WTC11 (cell line): ENCODE results near the gene ELOVL1. TPM values are rescaled to one million over a fixed set of nuclear protein-coding genes. Genes with fewer than 3 reads are reported as not detected.
"Not testable (repeated sequence)": the region's sequence is repeated elsewhere in the genome, so short reads cannot be mapped to it uniquely, and the experiment has no call there.

Experiments used
- ATAC-seq: fragments of 200-7000 bp; cut with Tn5 transposase; 2 replicates; pipeline ENCODE4 v1.10.0; 2021; ENCODE audit warnings: mild to moderate bottlenecking, moderate library complexity
- CTCF ChIA-PET: fragments of 300-600 bp; sonication (Branson Sonifier 250); formaldehyde crosslinking; loops from one replicate; lab custom pipeline; 2021; ENCODE audit warnings: antibody characterized with exemption; lab: Charles Lee
- POLR2A ChIA-PET: fragments of 350-600 bp; sonication (Branson Sonifier 250); formaldehyde crosslinking; loops from one replicate; lab custom pipeline; 2021; ENCODE audit warnings: antibody characterized with exemption; lab: Charles Lee
- DNase-seq: peaks from one replicate; pipeline ENCODE4 v3.0.0; 2021; ENCODE audit warnings: low spot score
- H3K27ac Mint-ChIP-seq: 2 replicates; pipeline ENCODE4 v1.8.0; 2021; ENCODE audit warnings: mixed read lengths
- H3K27me3 Mint-ChIP-seq: 2 replicates; pipeline ENCODE4 v1.8.0; 2021; ENCODE audit warnings: low read depth, mild to moderate bottlenecking, moderate library complexity, mixed read lengths
- H3K36me3 Mint-ChIP-seq: 2 replicates; pipeline ENCODE4 v1.8.0; 2021; ENCODE audit warnings: mixed read lengths
- H3K4me1 Mint-ChIP-seq: 2 replicates; pipeline ENCODE4 v1.8.0; 2022; ENCODE audit warnings: mixed read lengths
- H3K4me3 Mint-ChIP-seq: 2 replicates; pipeline ENCODE4 v1.8.0; 2021; ENCODE audit warnings: mild to moderate bottlenecking, moderate library complexity, mixed read lengths
- H3K9me3 Mint-ChIP-seq: 2 replicates; pipeline ENCODE4 v1.8.0; 2021; ENCODE audit warnings: mixed read lengths
- ARID4B ChIP-seq: sonication (generic); formaldehyde crosslinking; IDR thresholded peaks from 2 replicates; pipeline ENCODE4 v1.8.0; 2023; ENCODE audit warnings: missing genetic modification reagents, mild to moderate bottlenecking, borderline replicate concordance
- CREM ChIP-seq: sonication (generic); formaldehyde crosslinking; IDR thresholded peaks from 2 replicates; pipeline ENCODE4 v1.8.1; 2022; ENCODE audit warnings: mild to moderate bottlenecking, missing genetic modification reagents, moderate library complexity
- ETV6 ChIP-seq: sonication (generic); formaldehyde crosslinking; IDR thresholded peaks from 2 replicates; pipeline ENCODE4 v1.8.1; 2022; ENCODE audit warnings: mild to moderate bottlenecking, missing genetic modification reagents
- MAX ChIP-seq: sonication (generic); formaldehyde crosslinking; IDR thresholded peaks from 2 replicates; pipeline ENCODE4 v1.8.0; 2022; ENCODE audit warnings: mild to moderate bottlenecking, missing genetic modification reagents
- NR2C2 ChIP-seq: sonication (generic); formaldehyde crosslinking; IDR thresholded peaks from 2 replicates; pipeline ENCODE4 v1.8.0; 2022; ENCODE audit warnings: mild to moderate bottlenecking, missing genetic modification reagents
- PRDM15 ChIP-seq: sonication (generic); formaldehyde crosslinking; IDR thresholded peaks from 2 replicates; pipeline ENCODE4 v1.8.0; 2022; ENCODE audit warnings: missing genetic modification reagents
- RORB ChIP-seq: fragments of 250-450 bp; sonication (Bioruptor Pico); IDR thresholded peaks from 2 replicates; pipeline ENCODE4 v1.9.0; 2021; ENCODE audit warnings: mild to moderate bottlenecking
- SMAD4 ChIP-seq: sonication (generic); formaldehyde crosslinking; IDR thresholded peaks from 2 replicates; pipeline ENCODE4 v1.8.0; 2022; ENCODE audit warnings: mild to moderate bottlenecking, missing genetic modification reagents
- STAT6 ChIP-seq: sonication (generic); formaldehyde crosslinking; conservative IDR thresholded peaks from 2 replicates; pipeline ENCODE4 v1.8.1; 2023; ENCODE audit warnings: mild to moderate bottlenecking, low read depth, missing genetic modification reagents, moderate library complexity
- TEAD1 ChIP-seq: sonication (generic); formaldehyde crosslinking; IDR thresholded peaks from 2 replicates; pipeline ENCODE4 v1.8.0; 2022; ENCODE audit warnings: mild to moderate bottlenecking, missing genetic modification reagents
- USF1 ChIP-seq: sonication (generic); formaldehyde crosslinking; IDR thresholded peaks from 2 replicates; pipeline ENCODE4 v1.8.0; 2022; ENCODE audit warnings: mild to moderate bottlenecking, missing genetic modification reagents
- ZBTB43 ChIP-seq: sonication (generic); formaldehyde crosslinking; IDR thresholded peaks from 2 replicates; pipeline ENCODE4 v1.8.1; 2023; ENCODE audit warnings: mild to moderate bottlenecking, missing genetic modification reagents
- ZNF423 ChIP-seq: fragments of 250-450 bp; sonication (Bioruptor Pico); IDR thresholded peaks from 2 replicates; pipeline ENCODE4 v2.1.2; 2022; ENCODE audit warnings: mild to moderate bottlenecking, moderate library complexity
- ZNF512 ChIP-seq: sonication (generic); formaldehyde crosslinking; IDR thresholded peaks from 2 replicates; pipeline ENCODE4 v1.8.1; 2022; ENCODE audit warnings: missing genetic modification reagents, borderline replicate concordance
- total RNA-seq: library from RNA; stranded (reverse); gene quantifications from 3 replicates; pipeline ENCODE4 v1.2.3, GENCODE V29; 2021

Gene ELOVL1
- total RNA-seq, 1 experiment from 2014 or later, result 26.6 TPM

GRCh38 chr1:43404353-43404752 lies 36.5 kb upstream of the ELOVL1 start:
- POLR2A ChIA-PET, result no interaction called here
- H3K27ac Mint-ChIP-seq, result no peak overlapping the region

GRCh38 chr1:43402089-43402865 lies 34.5 kb upstream of the ELOVL1 start:
- Mint-ChIP-seq H3K27me3 (no peaks in the 10 kb centered on the region), H3K27ac (no peak overlapping the region), H3K4me1 (no peaks in the 10 kb centered on the region), H3K4me3 (no peak overlapping the region), H3K9me3 (no peaks in the 10 kb centered on the region), H3K36me3 (peaks cover 26% of the 10 kb centered on the region)
- no peak for ATAC-seq
- ChIA-PET POLR2A (no interaction called here), CTCF (no interaction called here)
- no peak for DNase-seq
- no peak for TF ChIP-seq ETV6
- TF ChIP-seq RORB (CRISPR knock-in tag), result no peak
- no peak for TF ChIP-seq ARID4B (CRISPR knock-in tag)
- TF ChIP-seq USF1 (CRISPR knock-in tag), result no peak
- no peak for TF ChIP-seq STAT6
- no peak for TF ChIP-seq MAX (CRISPR knock-in tag)
- no peak for TF ChIP-seq PRDM15 (CRISPR knock-in tag)
- no peak for TF ChIP-seq ZNF512 (CRISPR knock-in tag)
- TF ChIP-seq ZBTB43, result no peak
- no peak for TF ChIP-seq SMAD4 (CRISPR knock-in tag)
- TF ChIP-seq TEAD1 (CRISPR knock-in tag), result no peak
- no peak for TF ChIP-seq ZNF423 (CRISPR knock-in tag)

More at GRCh38 chr1:43404353-43404752, 36.5 kb upstream of the ELOVL1 start:
- no peaks in the 10 kb centered on the region for H3K9me3 Mint-ChIP-seq
- TF ChIP-seq NR2C2 (CRISPR knock-in tag) (no peak), ZNF423 (CRISPR knock-in tag) (no peak), CREM (CRISPR knock-in tag) (no peak)
- no peaks in the 10 kb centered on the region for H3K4me1 Mint-ChIP-seq
- CTCF ChIA-PET, result no interaction called here
- DNase-seq, result no peak
- no peak overlapping the region for H3K4me3 Mint-ChIP-seq
- H3K27me3 Mint-ChIP-seq, result no peaks in the 10 kb centered on the region
- no peak for ATAC-seq
- H3K36me3 Mint-ChIP-seq, result peaks cover 29% of the 10 kb centered on the region

GRCh38 chr1:43400441-43400840 lies 32.6 kb upstream of the ELOVL1 start:
- H3K27ac Mint-ChIP-seq, H3K4me3 Mint-ChIP-seq, H3K9me3 Mint-ChIP-seq, ATAC-seq, DNase-seq, H3K27me3 Mint-ChIP-seq, H3K4me1 Mint-ChIP-seq: not testable (repeated sequence)
- H3K36me3 Mint-ChIP-seq, result peaks cover 16% of the 10 kb centered on the region
- ChIA-PET CTCF (interaction anchor here (2.0 kb wide), 1 partner anchor 14 kb away, joined by 7 read pairs; no protein-coding TSS in a partner anchor), POLR2A (interaction anchor here (1.0 kb wide), 1 partner anchor 11 kb away, joined by 3 read pairs; no protein-coding TSS in a partner anchor)
